ENCODE results near the gene SPTBN1.

DNA sequence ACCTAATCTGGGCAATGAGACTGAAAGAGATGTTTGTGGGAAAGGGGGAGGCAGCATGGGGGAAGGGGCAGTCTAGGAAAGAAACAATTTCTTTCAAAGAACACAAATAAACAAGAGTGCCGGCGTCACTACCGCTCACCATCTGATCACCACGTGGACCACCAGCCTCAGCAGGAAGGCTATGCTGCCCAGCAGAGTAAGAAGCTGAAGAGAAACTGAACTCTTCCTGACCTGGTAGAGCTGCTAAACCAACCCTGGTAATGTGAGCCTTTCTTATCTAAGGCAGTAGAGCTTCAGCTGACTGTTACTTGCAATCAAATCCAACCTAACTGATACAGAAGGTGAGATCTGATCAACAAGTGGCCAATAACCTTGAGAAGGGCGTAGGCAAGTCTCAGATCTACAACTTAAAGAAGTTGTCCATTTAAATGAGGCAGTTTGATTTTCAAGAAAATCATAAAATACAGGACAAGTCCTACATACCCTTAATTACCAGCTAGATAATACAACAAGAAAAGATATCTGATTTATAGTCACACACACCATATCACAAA, 44.2 kb upstream of the SPTBN1 start:
- TF ChIP-seq, protein P1, sequence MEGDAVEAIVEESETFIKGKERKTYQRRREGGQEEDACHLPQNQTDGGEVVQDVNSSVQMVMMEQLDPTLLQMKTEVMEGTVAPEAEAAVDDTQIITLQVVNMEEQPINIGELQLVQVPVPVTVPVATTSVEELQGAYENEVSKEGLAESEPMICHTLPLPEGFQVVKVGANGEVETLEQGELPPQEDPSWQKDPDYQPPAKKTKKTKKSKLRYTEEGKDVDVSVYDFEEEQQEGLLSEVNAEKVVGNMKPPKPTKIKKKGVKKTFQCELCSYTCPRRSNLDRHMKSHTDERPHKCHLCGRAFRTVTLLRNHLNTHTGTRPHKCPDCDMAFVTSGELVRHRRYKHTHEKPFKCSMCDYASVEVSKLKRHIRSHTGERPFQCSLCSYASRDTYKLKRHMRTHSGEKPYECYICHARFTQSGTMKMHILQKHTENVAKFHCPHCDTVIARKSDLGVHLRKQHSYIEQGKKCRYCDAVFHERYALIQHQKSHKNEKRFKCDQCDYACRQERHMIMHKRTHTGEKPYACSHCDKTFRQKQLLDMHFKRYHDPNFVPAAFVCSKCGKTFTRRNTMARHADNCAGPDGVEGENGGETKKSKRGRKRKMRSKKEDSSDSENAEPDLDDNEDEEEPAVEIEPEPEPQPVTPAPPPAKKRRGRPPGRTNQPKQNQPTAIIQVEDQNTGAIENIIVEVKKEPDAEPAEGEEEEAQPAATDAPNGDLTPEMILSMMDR (IDR thresholded peaks at IDR 0.05), result no peak
- no peak for TF ChIP-seq CREM (CRISPR knock-in tag; IDR thresholded peaks at IDR 0.05)
- TF ChIP-seq MLX (CRISPR knock-in tag; IDR thresholded peaks at IDR 0.05), result no peak
- TF ChIP-seq, protein P2, sequence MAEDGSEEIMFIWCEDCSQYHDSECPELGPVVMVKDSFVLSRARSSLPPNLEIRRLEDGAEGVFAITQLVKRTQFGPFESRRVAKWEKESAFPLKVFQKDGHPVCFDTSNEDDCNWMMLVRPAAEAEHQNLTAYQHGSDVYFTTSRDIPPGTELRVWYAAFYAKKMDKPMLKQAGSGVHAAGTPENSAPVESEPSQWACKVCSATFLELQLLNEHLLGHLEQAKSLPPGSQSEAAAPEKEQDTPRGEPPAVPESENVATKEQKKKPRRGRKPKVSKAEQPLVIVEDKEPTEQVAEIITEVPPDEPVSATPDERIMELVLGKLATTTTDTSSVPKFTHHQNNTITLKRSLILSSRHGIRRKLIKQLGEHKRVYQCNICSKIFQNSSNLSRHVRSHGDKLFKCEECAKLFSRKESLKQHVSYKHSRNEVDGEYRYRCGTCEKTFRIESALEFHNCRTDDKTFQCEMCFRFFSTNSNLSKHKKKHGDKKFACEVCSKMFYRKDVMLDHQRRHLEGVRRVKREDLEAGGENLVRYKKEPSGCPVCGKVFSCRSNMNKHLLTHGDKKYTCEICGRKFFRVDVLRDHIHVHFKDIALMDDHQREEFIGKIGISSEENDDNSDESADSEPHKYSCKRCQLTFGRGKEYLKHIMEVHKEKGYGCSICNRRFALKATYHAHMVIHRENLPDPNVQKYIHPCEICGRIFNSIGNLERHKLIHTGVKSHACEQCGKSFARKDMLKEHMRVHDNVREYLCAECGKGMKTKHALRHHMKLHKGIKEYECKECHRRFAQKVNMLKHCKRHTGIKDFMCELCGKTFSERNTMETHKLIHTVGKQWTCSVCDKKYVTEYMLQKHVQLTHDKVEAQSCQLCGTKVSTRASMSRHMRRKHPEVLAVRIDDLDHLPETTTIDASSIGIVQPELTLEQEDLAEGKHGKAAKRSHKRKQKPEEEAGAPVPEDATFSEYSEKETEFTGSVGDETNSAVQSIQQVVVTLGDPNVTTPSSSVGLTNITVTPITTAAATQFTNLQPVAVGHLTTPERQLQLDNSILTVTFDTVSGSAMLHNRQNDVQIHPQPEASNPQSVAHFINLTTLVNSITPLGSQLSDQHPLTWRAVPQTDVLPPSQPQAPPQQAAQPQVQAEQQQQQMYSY (CRISPR knock-in tag; IDR thresholded peaks at IDR 0.05), result no peak
- TF ChIP-seq GABPB1 (CRISPR knock-in tag; IDR thresholded peaks at IDR 0.05), result no peak
- TF ChIP-seq NFATC4 (CRISPR knock-in tag; IDR thresholded peaks at IDR 0.05), result no peak
- TF ChIP-seq, protein P3, sequence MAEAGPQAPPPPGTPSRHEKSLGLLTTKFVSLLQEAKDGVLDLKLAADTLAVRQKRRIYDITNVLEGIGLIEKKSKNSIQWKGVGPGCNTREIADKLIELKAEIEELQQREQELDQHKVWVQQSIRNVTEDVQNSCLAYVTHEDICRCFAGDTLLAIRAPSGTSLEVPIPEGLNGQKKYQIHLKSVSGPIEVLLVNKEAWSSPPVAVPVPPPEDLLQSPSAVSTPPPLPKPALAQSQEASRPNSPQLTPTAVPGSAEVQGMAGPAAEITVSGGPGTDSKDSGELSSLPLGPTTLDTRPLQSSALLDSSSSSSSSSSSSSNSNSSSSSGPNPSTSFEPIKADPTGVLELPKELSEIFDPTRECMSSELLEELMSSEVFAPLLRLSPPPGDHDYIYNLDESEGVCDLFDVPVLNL (CRISPR knock-in tag; IDR thresholded peaks at IDR 0.05; ENCODE audit: borderline replicate concordance, low read depth), result no peak
- TF ChIP-seq, protein P4, sequence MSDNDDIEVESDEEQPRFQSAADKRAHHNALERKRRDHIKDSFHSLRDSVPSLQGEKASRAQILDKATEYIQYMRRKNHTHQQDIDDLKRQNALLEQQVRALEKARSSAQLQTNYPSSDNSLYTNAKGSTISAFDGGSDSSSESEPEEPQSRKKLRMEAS (CRISPR knock-in tag; IDR thresholded peaks at IDR 0.05), result no peak
- TF ChIP-seq FOXJ3 (CRISPR knock-in tag; IDR thresholded peaks at IDR 0.05; ENCODE audit: borderline replicate concordance), result no peak
- TF ChIP-seq ESRRA (CRISPR knock-in tag; IDR thresholded peaks at IDR 0.05; ENCODE audit: borderline replicate concordance), result no peak

All from WTC11 (cell line).